Fibroblast of villous mesenchyme (primary cell): ENCODE data around the gene TMEM245. TPM values are rescaled to one million over a fixed set of nuclear protein-coding genes. Genes with fewer than 3 reads are reported as not detected.
"Not testable (repeated sequence)": the region's sequence is repeated elsewhere in the genome, so short reads cannot be mapped to it uniquely, and the experiment has no call there.

ENCODE experiments used
- DNase-seq: peaks from one replicate; pipeline ENCODE4 v3.0.0-alpha.2; 2010; ENCODE audit warnings: low read depth
- H3K4me3 ChIP-seq: 2 replicates; pipeline ENCODE4 v1.5.1; 2011; ENCODE audit warnings: low read depth, mild to moderate bottlenecking, low read length
- CTCF ChIP-seq: IDR thresholded peaks from 2 replicates; pipeline ENCODE4 v1.5.1; 2012; ENCODE audit warnings: low read depth, mild to moderate bottlenecking, low read length; ENCODE audit not compliant: insufficient read depth
- total RNA-seq: library from RNA; depleted of rRNA; stranded (reverse); fragments of >200 nt; gene quantifications from 2 replicates; pipeline ENCODE4 v1.2.3, GENCODE V29; 2012

TMEM245 gene
- total RNA-seq, 1 donor = 86.8 TPM

DNA sequence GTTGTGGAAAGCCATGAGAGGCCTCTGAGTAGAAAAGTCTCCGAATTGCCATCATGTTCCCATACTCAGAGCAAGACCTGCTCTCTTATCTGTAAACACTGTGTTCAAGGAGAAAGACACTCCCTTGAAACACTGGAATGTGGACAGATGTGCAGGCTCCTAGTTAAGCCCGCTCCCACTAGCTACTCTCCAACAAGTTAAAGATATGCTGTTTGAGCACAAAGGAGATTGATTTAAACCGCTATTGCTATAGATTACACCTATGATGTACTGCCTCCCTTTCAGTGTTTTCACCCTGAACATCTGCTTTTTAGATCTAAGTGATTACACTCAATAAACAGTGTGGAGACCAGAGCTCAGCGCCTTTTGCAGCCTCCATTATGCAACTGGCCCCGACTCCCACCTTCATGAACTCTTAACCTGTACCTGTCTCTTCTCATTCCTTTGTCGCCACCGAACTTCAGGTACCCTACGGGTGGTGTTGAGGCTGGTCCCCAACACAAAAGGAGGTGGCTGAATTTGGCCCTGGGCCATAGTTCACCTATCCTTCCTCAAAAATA is 47.5 kb downstream of the TMEM245 start:
- H3K4me3 ChIP-seq = no peak overlapping the region
- TF ChIP-seq CTCF = no peak
- DNase-seq = no peak

GRCh38 chr9:109068764-109069163 is 51.0 kb downstream of the TMEM245 start:
- DNase-seq = no peak
- H3K4me3 ChIP-seq = no peak overlapping the region
- no peak for TF ChIP-seq CTCF

- H3K4me3 ChIP-seq = no peak overlapping the region
- no peak for TF ChIP-seq CTCF
- peak; percentile 18 for DNase-seq
These were observed 54.6 kb downstream of the TMEM245 start for GRCh38 chr9:109064963-109065702.

DNA sequence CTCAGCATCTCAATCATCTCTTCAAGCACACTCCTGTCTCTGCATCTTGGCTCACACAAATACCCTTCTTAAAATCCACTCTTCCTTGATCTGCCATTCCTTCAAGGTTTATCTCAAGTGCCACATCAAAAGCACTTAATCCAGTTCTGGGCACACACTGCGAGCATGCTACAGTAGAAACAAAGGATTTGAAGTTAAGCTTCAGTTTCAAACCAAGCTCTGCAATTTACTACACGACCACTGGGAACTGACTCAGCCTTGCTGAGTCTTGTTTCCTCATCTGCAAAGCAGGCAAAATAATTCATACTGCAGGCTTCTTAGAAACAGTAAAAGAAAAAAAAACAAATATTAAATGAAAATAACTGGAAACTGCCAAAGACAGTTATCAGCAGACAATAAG is 56.0 kb downstream of the TMEM245 start:
- no peak for TF ChIP-seq CTCF
- H3K4me3 ChIP-seq = no peak overlapping the region
- DNase-seq = peak; percentile 11

DNA sequence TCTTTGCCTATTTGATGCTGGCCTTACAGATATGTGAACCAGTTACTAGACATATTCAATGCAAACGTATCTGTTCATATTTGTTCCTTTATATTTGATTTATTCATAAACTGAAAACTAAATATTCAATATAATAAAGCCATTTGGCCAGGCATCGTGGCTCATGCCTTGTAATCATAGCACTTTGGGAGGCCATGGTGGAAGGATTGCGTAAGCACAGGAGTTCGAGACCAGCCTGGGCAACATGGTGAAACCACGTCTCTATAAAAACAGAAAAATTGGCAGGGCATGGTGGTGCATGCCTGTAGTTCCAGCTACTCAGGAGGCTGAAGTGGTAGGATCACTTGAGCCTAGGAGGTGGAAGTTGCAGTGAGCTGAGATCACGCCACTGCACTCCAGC is 57.2 kb downstream of the TMEM245 start:
- no peak overlapping the region for H3K4me3 ChIP-seq
- peak; percentile 11 for DNase-seq
- no peak for TF ChIP-seq CTCF

GRCh38 chr9:109060191-109060590 is 59.6 kb downstream of the TMEM245 start:
- no peak overlapping the region for H3K4me3 ChIP-seq
- no peak for TF ChIP-seq CTCF
- no peak for DNase-seq

DNA sequence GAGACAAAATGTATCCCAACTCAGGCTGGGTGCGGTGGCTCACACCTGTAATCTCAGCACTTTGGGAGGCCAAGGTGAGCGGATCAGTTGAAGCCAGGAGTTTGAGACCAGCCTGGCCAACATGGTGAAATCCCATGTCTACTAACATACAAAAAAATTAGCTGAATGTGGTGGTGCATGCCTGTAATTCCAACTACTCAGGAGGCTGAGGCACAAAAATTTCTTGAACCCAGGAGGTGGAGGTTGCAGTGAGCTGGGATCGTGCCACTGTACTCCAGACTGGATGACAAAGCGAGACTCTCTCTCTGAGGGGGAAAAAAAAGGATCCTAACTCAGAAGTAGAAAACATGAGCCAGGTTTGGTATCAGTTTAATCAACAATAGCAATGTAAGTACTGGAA is 66.6 kb downstream of the TMEM245 start:
- DNase-seq = not testable (repeated sequence)

More for the DNA sequence above, 66.6 kb downstream of the TMEM245 start:
- not testable (repeated sequence) for H3K4me3 ChIP-seq
